ENCODE results near the gene GPRC5B.

Gene GPRC5B

GRCh38 chr16:19835196-19835595 is 49.5 kb downstream of the GPRC5B start:
- TF ChIP-seq CTCF (IDR thresholded peaks at IDR 0.05; ENCODE audit: extremely low read depth, missing control alignments): no peak
- DNase-seq (ENCODE audit: low spot score): no peak

- TF ChIP-seq CTCF (IDR thresholded peaks at IDR 0.05; ENCODE audit: extremely low read depth, missing control alignments): no peak
- no peak for DNase-seq (ENCODE audit: low spot score)
Measured at GRCh38 chr16:19833581-19833980, 51.1 kb downstream of the GPRC5B start.

GRCh38 chr16:19833176-19833575 is 51.5 kb downstream of the GPRC5B start:
- DNase-seq (ENCODE audit: low spot score): no peak
- no peak for TF ChIP-seq CTCF (IDR thresholded peaks at IDR 0.05; ENCODE audit: extremely low read depth, missing control alignments)

GRCh38 chr16:19831678-19832077 is 53.0 kb downstream of the GPRC5B start:
- DNase-seq (ENCODE audit: low spot score): no peak
- TF ChIP-seq CTCF (IDR thresholded peaks at IDR 0.05; ENCODE audit: extremely low read depth, missing control alignments): no peak

DNA sequence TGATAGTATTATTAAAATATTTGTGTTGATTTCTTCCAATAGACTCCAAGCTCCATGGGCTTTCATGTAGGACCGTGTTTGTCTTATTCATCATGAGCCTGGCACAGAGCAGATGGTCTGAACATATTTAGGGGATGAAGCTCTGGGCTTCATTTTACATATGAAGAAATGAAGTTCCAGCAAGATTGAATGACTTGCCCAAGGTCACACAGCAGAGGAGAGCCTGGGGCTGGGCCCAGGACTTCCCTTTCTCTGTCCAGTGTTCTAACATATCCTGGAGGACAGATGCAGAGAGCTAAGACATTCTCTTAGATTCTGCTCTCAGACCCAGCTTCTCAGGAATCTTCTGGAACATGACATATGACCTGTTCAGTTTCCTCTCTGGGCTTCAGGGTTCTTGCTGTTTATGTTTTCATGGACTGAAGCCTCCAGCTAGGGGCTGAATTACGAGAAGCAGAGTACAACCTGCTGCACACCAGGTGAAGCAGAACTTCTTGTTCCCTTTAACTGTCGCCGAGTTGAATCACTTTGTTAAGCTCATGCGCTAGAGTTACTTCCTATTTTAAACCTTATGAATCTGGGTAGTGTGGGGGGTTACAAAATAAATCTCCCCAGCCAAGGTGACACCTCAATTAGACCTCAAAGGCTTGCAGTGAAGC is 53.6 kb downstream of the GPRC5B start:
- no peak for TF ChIP-seq CTCF (IDR thresholded peaks at IDR 0.05; ENCODE audit: extremely low read depth, missing control alignments)
- DNase-seq (ENCODE audit: low spot score): no peak

DNA sequence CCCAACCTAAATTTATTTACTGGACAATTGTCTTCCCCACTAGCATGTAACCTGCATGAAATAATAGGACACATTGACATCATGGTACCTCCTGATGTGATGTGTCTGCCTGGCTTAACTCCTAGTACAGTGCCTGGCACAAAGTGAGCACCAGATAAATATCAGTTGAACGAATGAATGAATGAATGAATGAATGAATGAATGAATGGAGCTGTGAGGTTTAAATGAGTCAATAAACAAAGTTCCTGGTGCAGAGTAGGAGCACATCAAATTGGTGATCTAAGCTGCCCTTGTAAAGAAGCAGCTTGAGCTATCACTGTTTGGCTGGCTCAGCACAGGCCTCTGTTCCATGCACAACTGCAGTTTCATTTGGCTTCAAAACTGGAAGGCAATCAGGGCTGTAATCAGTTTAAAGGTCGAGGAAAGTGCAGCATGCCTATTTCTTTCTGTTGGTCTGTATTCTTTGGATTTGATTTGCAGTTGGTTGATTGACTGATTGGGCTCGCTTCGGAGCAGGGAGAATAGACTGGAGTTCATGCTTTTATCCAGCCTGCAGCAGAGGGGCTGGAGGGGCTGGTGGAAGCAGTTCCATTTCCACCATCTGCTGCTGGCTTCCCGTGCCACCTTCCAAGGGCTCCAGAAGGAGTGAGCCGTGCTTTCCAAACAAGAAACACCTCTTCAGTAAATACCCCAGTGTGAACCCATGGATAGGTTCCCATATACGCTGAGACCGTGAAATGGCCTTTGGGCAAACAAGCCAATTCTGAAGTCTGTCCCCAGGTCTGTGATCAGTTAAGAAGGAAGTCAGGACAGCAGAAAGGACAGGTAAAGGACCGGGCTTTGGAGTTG is 54.6 kb downstream of the GPRC5B start:
- TF ChIP-seq CTCF (IDR thresholded peaks at IDR 0.05; ENCODE audit: extremely low read depth, missing control alignments): no peak
- DNase-seq (ENCODE audit: low spot score): no peak

- no peak for DNase-seq (ENCODE audit: low spot score)
- no peak for TF ChIP-seq CTCF (IDR thresholded peaks at IDR 0.05; ENCODE audit: extremely low read depth, missing control alignments)
Measured at GRCh38 chr16:19824216-19824615, 60.4 kb downstream of the GPRC5B start.

Data from GM20000 (cell line).